CD4-positive, alpha-beta T cell treated with Interleukin-1 beta for 1 hour (primary cell): ENCODE data around the gene PDGFB.

Experiments
- DNase-seq, 2 donors: peaks; one replicate each; pipeline ENCODE4 v3.0.0-alpha.2; 2020 to 2022

PDGFB gene

GRCh38 chr22:39244496-39245129 lies at the start of gene PDGFB:
Gene PDGFB (minus strand): TSS chr22:39244982. CDS start chr22:39243963, 1,019 bp downstream.
- DNase-seq, result peak in 1 of 2 donors; percentile 19

- DNase-seq, result no peak
Observed at GRCh38 chr22:39293766-39294368, 49.1 kb upstream of the PDGFB start.

- peak in 1 of 2 donors; percentile 79 for DNase-seq
Observed at GRCh38 chr22:39292561-39293074, 47.8 kb upstream of the PDGFB start.

- DNase-seq, result no peak
Observed at GRCh38 chr22:39292031-39292462, 47.3 kb upstream of the PDGFB start.

- no peak for DNase-seq
Observed at GRCh38 chr22:39291523-39291922, 46.7 kb upstream of the PDGFB start.

GRCh38 chr22:39290724-39291161 lies 46.0 kb upstream of the PDGFB start:
- DNase-seq, result no peak

- no peak for DNase-seq
Observed at GRCh38 chr22:39289975-39290720, 45.4 kb upstream of the PDGFB start.

- no peak for DNase-seq
Observed at GRCh38 chr22:39289533-39289932, 44.8 kb upstream of the PDGFB start.

GRCh38 chr22:39288135-39288898 lies 43.5 kb upstream of the PDGFB start:
- no peak for DNase-seq

- DNase-seq, result peak in 1 of 2 donors; percentile 37
Observed at GRCh38 chr22:39287076-39287725, 42.4 kb upstream of the PDGFB start.

- no peak for DNase-seq
Observed at GRCh38 chr22:39284983-39285382, 40.2 kb upstream of the PDGFB start.

GRCh38 chr22:39284142-39284980 lies 39.6 kb upstream of the PDGFB start:
- no peak for DNase-seq

- DNase-seq, result no peak
Observed at GRCh38 chr22:39283322-39284141, 38.8 kb upstream of the PDGFB start.

- DNase-seq, result no peak
Observed at GRCh38 chr22:39282645-39283321, 38.0 kb upstream of the PDGFB start.

GRCh38 chr22:39281126-39281525 lies 36.3 kb upstream of the PDGFB start:
- DNase-seq, result no peak

GRCh38 chr22:39280250-39280649 lies 35.5 kb upstream of the PDGFB start:
- DNase-seq, result no peak

- DNase-seq, result no peak
Observed at GRCh38 chr22:39279170-39279850, 34.5 kb upstream of the PDGFB start.

GRCh38 chr22:39278040-39278439 lies 33.3 kb upstream of the PDGFB start:
- DNase-seq, result no peak

GRCh38 chr22:39277142-39277607 lies 32.4 kb upstream of the PDGFB start:
- DNase-seq, result no peak
